Measurements from ENCODE around the gene AHI1. TPM values are rescaled to one million over a fixed set of nuclear protein-coding genes. Genes with fewer than 3 reads are reported as not detected.

The AHI1 gene
- total and polyA plus RNA-seq, 2 experiments from 2014 or later, result 14.8 to 21.5 TPM

DNA sequence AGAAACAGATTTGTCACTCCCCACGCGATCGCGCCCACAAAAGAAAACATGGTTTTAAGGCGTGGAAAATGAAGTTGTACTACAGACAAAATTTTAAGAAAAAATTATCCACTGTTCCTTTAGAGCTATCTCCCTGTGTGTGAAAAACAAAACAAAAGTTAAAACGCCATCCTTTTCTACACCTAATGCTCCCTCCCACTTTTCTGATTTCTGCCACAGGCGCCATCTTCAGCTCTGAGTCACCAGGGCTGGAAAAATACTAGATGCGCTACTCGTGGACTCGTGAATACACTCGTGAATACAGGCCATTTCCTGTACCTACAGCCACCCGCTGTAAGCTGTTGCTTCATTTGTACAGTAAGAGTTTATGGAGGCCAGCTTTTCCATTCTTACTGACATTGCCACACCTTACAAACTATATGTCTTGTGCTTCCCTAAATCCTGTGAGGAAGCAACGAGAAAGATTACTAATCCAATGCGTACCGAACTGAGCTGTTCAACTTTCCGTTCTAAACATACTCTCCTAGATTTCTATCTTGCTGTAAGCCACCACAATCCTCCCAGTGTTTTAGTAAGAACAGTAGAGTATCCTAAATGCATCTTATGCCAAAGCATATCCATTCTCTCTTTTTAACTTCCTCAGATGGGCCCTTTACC lies 773 bp upstream of the AHI1 start:
- Histone ChIP-seq H3K4me1 (ENCODE audit: insufficient read depth) (peaks cover 8% of the 10 kb centered on the region), H3K4me2 (peak overlapping the region; percentile 72), H2AFZ (peak overlapping the region; percentile 70), H3K4me3 (peak overlapping the region; percentile 67), H3K9me3 (ENCODE audit: low read depth) (no peaks in the 10 kb centered on the region), H4K20me1 (ENCODE audit: insufficient read depth, poor library complexity, severe bottlenecking) (no peaks in the 10 kb centered on the region), H3K36me3 (replicated peaks; ENCODE audit: insufficient read depth, low read depth) (no peaks in the 10 kb centered on the region), H3K9me2 (replicated peaks; ENCODE audit: insufficient read depth) (no peaks in the 10 kb centered on the region), H3K27ac (peak overlapping the region; percentile 98), H3K27me3 (no peaks in the 10 kb centered on the region), H3K79me2 (peaks cover 19% of the 10 kb centered on the region)
- 3% methylated on average over 16 of the region's 16 CpGs for WGBS (ENCODE audit: low lambda C conversion rate, missing lambda C conversion rate)
- DNase-seq (ENCODE audit: low spot score), result peak; percentile 90
- TF ChIP-seq EZH2 (IDR thresholded peaks at IDR 0.05; ENCODE audit: borderline replicate concordance) (no peak), CTCF (IDR thresholded peaks at IDR 0.05; ENCODE audit: poor library complexity) (no peak), EZH2phosphoT487 (IDR thresholded peaks at IDR 0.05; ENCODE audit: low read depth, severe bottlenecking, unreplicated experiment) (no peak)

- H3K4me3 ChIP-seq, result peak overlapping the region; percentile 67
- 9% methylated on average over 9 of the region's 9 CpGs for WGBS (ENCODE audit: low lambda C conversion rate, missing lambda C conversion rate)
- H2AFZ ChIP-seq, result peak overlapping the region; percentile 70
- H3K4me2 ChIP-seq, result peak overlapping the region; percentile 72
- no peaks in the 10 kb centered on the region for H3K36me3 ChIP-seq (replicated peaks; ENCODE audit: insufficient read depth, low read depth)
- H3K4me1 ChIP-seq (ENCODE audit: insufficient read depth), result peaks cover 8% of the 10 kb centered on the region
- H3K79me2 ChIP-seq, result peaks cover 19% of the 10 kb centered on the region
- no peaks in the 10 kb centered on the region for H3K9me2 ChIP-seq (replicated peaks; ENCODE audit: insufficient read depth)
- no peaks in the 10 kb centered on the region for H3K9me3 ChIP-seq (ENCODE audit: low read depth)
- peak overlapping the region; percentile 98 for H3K27ac ChIP-seq
- no peaks in the 10 kb centered on the region for H3K27me3 ChIP-seq
- no peak for TF ChIP-seq EZH2 (IDR thresholded peaks at IDR 0.05; ENCODE audit: borderline replicate concordance)
- no peak for TF ChIP-seq CTCF (IDR thresholded peaks at IDR 0.05; ENCODE audit: poor library complexity)
- TF ChIP-seq EZH2phosphoT487 (IDR thresholded peaks at IDR 0.05; ENCODE audit: low read depth, severe bottlenecking, unreplicated experiment), result no peak
- H4K20me1 ChIP-seq (ENCODE audit: insufficient read depth, poor library complexity, severe bottlenecking), result no peaks in the 10 kb centered on the region
- DNase-seq (ENCODE audit: low spot score), result no peak
Observed at GRCh38 chr6:135496800-135497411, 634 bp downstream of the AHI1 start.

DNA sequence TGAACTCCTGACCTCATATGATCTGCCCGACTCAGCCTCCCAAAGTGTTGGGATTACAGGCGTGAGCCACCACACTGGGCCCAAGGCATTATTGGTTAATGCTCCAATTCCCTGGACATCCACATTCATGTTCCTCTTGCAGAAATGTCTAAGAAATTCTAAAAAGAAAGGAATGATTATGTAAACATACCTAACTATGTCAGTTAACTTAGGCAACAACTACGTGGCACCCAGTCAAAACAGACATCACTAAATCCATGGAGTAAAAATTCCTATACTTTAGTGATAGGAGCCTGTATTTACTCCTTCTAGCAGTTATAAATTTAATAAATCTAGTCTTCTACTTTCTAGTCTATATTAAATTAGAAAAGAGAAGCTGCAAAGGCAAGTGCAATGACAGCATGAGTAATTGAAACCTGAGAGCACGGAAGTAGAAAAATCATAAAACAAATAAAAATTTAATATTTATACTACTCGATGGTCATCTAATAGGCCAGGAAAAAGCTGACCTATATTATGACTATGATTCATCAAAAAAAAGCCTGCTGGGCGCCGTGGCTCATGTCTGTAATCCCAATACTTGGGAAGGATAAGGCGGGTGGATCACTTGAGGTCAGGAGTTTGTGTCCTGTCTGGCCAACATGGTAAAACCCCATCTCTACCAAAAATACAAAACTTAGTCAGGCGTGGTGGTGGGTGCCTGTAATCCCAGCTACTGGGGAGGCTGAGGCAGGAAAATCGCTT lies 4.2 kb downstream of the AHI1 start:
- H3K36me3 ChIP-seq (replicated peaks; ENCODE audit: insufficient read depth, low read depth), result no peaks in the 10 kb centered on the region
- H3K9me2 ChIP-seq (replicated peaks; ENCODE audit: insufficient read depth), result no peaks in the 10 kb centered on the region
- no peak overlapping the region for H3K4me3 ChIP-seq
- no peak overlapping the region for H2AFZ ChIP-seq
- H3K4me1 ChIP-seq (ENCODE audit: insufficient read depth), result no peaks in the 10 kb centered on the region
- H3K27me3 ChIP-seq, result no peaks in the 10 kb centered on the region
- H3K4me2 ChIP-seq, result no peak overlapping the region
- no peak for DNase-seq (ENCODE audit: low spot score)
- TF ChIP-seq EZH2 (IDR thresholded peaks at IDR 0.05; ENCODE audit: borderline replicate concordance) (no peak), EZH2phosphoT487 (IDR thresholded peaks at IDR 0.05; ENCODE audit: low read depth, severe bottlenecking, unreplicated experiment) (no peak), CTCF (IDR thresholded peaks at IDR 0.05; ENCODE audit: poor library complexity) (no peak)
- H3K9me3 ChIP-seq (ENCODE audit: low read depth), result no peaks in the 10 kb centered on the region
- H3K27ac ChIP-seq, result no peak overlapping the region
- no peaks in the 10 kb centered on the region for H4K20me1 ChIP-seq (ENCODE audit: insufficient read depth, poor library complexity, severe bottlenecking)
- WGBS (ENCODE audit: low lambda C conversion rate, missing lambda C conversion rate), result 97% methylated on average over 10 of the region's 10 CpGs
- peaks cover 19% of the 10 kb centered on the region for H3K79me2 ChIP-seq

All from hepatocyte (in vitro differentiated cells).